K562 (cell line): ENCODE results near the gene LDLR. TPM values are rescaled to one million over a fixed set of nuclear protein-coding genes. Genes with fewer than 3 reads are reported as not detected.
A peak's percentile ranks its signal among the peaks of the same experiment; 100 is the strongest.

Experiments
- ATAC-seq: fragments of 200-7000 bp; cut with Tn5 transposase; 3 replicates; pipeline ENCODE4 v1.9.1; 2020; ENCODE audit warnings: moderate library complexity
- BruUV-seq: library from RNA; stranded (reverse); fragments of 400-500 nt; replicated peaks from 2 replicates; lab custom pipeline; 2021; lab: Mats Ljungman, UMichigan
- CTCF ChIA-PET: fragments of 300-600 bp; formaldehyde crosslinking; extraction: SDS; loops from one replicate; lab custom pipeline; 2021; ENCODE audit warnings: low intra/inter-chr PET ratio; lab: Yijun Ruan, JAX
- POLR2A ChIA-PET: fragments of 300-600, 350-650 bp; sonication (Branson Sonifier 250); formaldehyde crosslinking; extraction: SDS; loops from one replicate; lab custom pipeline; 2021; ENCODE audit warnings: antibody characterized with exemption, inconsistent platforms; lab: Yijun Ruan, JAX
- DNase-seq, 4 experiments: peaks; one replicate each; pipeline versions ENCODE4 v3.0.0 to v3.0.0-alpha.2; 2011 to 2018; ENCODE audit warnings: low spot score in 3 of 4, mixed read lengths in 3 of 4; ENCODE audit errors: extremely low read depth in 1 of 4
- FAIRE-seq: peaks from 2 replicates; lab custom pipeline; 2011; peaks lifted over from hg19 to GRCh38; lab: Jason Lieb, UNC
- H2AFZ ChIP-seq: 2 replicates; pipeline ENCODE4 v1.6.0; 2011; ENCODE audit warnings: low read depth, low read length, control low read depth, inconsistent platforms
- H3K27ac ChIP-seq: fragments of 200-600 bp; 3 replicates; pipeline ENCODE4 v1.8.0; 2011; ENCODE audit warnings: low read depth, mild to moderate bottlenecking, control low read depth, inconsistent platforms, low read length, moderate library complexity, mixed read lengths; ENCODE audit errors: extremely low read depth
- H3K27me3 ChIP-seq, 2 experiments: fragments of 300-600 bp in 1 of 2; 2 replicates in 1 of 2; 3 replicates in 1 of 2; pipeline versions ENCODE4 v1.6.0 to v1.8.0; 2011; ENCODE audit warnings: inconsistent platforms in 2 of 2, low read length in 2 of 2, mild to moderate bottlenecking in 1 of 2, mixed read lengths in 1 of 2, moderate library complexity in 1 of 2; ENCODE audit not compliant: control insufficient read depth in 2 of 2, insufficient read depth in 2 of 2
- H3K36me3 ChIP-seq: fragments of 300-600 bp; 3 replicates; pipeline ENCODE4 v1.8.0; 2011; ENCODE audit warnings: mild to moderate bottlenecking, low read length, inconsistent platforms; ENCODE audit not compliant: control insufficient read depth, insufficient read depth
- H3K4me1 ChIP-seq, 2 experiments: fragments of 200-600 bp in 1 of 2; replicated peaks in 1 of 2; 2 replicates in 1 of 2; 3 replicates in 1 of 2; pipeline versions ENCODE4 v1.5.1 to v1.8.0; 2011; ENCODE audit warnings: inconsistent platforms in 2 of 2, low read length in 2 of 2, mild to moderate bottlenecking in 1 of 2, mixed read lengths in 1 of 2, moderate library complexity in 1 of 2; ENCODE audit not compliant: control insufficient read depth in 2 of 2, insufficient read depth in 2 of 2
- H3K4me2 ChIP-seq: 2 replicates; pipeline ENCODE4 v1.6.1; 2011; ENCODE audit warnings: low read length, control low read depth, inconsistent platforms, mixed read lengths; ENCODE audit not compliant: insufficient read depth
- H3K4me3 ChIP-seq: fragments of 200-600 bp; sonication (generic), shearing (Covaris generic); 2 replicates; pipeline ENCODE4 v1.5.1; 2016; ENCODE audit warnings: control low read depth, inconsistent platforms
- H3K79me2 ChIP-seq: fragments of 200-600 bp; 3 replicates; pipeline ENCODE4 v1.8.0; 2011; ENCODE audit warnings: low read length, inconsistent platforms; ENCODE audit not compliant: control insufficient read depth, insufficient read depth
- H3K9ac ChIP-seq, 2 experiments: 2 replicates each; pipeline versions ENCODE4 v1.6.0 to v1.6.1; 2011; ENCODE audit warnings: low read depth in 2 of 2, low read length in 2 of 2, control low read depth in 1 of 2, inconsistent platforms in 1 of 2, mild to moderate bottlenecking in 1 of 2, mixed read lengths in 1 of 2; ENCODE audit not compliant: insufficient read depth in 1 of 2
- H3K9me1 ChIP-seq: one replicate; pipeline ENCODE4 v1.6.0; 2011; ENCODE audit warnings: inconsistent platforms, mild to moderate bottlenecking, low read length, moderate library complexity; ENCODE audit not compliant: control insufficient read depth, insufficient read depth
- H3K9me3 ChIP-seq: replicated peaks from 2 replicates; pipeline ENCODE4 v1.5.1; 2011; ENCODE audit warnings: low read depth, low read length, inconsistent platforms; ENCODE audit not compliant: control insufficient read depth, insufficient read depth
- H4K20me1 ChIP-seq: replicated peaks from 2 replicates; pipeline ENCODE4 v1.6.1; 2011; ENCODE audit warnings: low read length, inconsistent platforms, mixed read lengths; ENCODE audit not compliant: control insufficient read depth, insufficient read depth
- HMGN3 ChIP-seq: IDR thresholded peaks from 2 replicates; pipeline ENCODE4 v1.6.1; 2011; ENCODE audit warnings: borderline replicate concordance, low read depth, mild to moderate bottlenecking, mixed read lengths, low read length; ENCODE audit not compliant: insufficient read length; ENCODE audit errors: extremely low read depth
- POLR2G ChIP-seq: fragments of 200-400 bp; formaldehyde crosslinking; IDR thresholded peaks from 2 replicates; pipeline ENCODE4 v1.6.1; 2017; ENCODE audit warnings: low read depth, mild to moderate bottlenecking, antibody characterized with exemption, low read length, moderate library complexity
- RBFOX2 ChIP-seq: fragments of 200-400 bp; formaldehyde crosslinking; IDR thresholded peaks from 2 replicates; pipeline ENCODE4 v1.6.1; 2017; ENCODE audit warnings: low read depth, mild to moderate bottlenecking, low read length, moderate library complexity
- RBM22 ChIP-seq: fragments of 200-400 bp; formaldehyde crosslinking; IDR thresholded peaks from 2 replicates; pipeline ENCODE4 v1.6.1; 2018; ENCODE audit warnings: low read length, low read depth; ENCODE audit not compliant: poor library complexity, severe bottlenecking
- SIN3A ChIP-seq, 2 experiments: fragments of 150-350 bp in 1 of 2; IDR thresholded peaks; 2 replicates each; pipeline ENCODE4 v1.6.1; 2011 to 2016; ENCODE audit warnings: borderline replicate concordance in 2 of 2, low read depth in 2 of 2, low read length in 2 of 2, mild to moderate bottlenecking in 2 of 2, moderate library complexity in 2 of 2; ENCODE audit not compliant: control insufficient read depth in 1 of 2
- TAL1 ChIP-seq: fragments of 450-650 bp; IDR thresholded peaks from 2 replicates; pipeline ENCODE4 v1.6.1; 2016; ENCODE audit warnings: mild to moderate bottlenecking
- ZNF253 ChIP-seq: fragments of 250-450 bp; sonication (Bioruptor Pico); conservative IDR thresholded peaks from 2 replicates; pipeline ENCODE4 v1.6.1; 2021; ENCODE audit warnings: mild to moderate bottlenecking
- WGBS: fragments of 100-300 bp; shearing (Covaris generic); methylation state at CpG from one replicate; pipeline ENCODE4 v1.1.6; 2016; ENCODE audit warnings: low coverage, mixed read lengths; ENCODE audit not compliant: insufficient coverage; ENCODE audit errors: missing lambda C conversion rate; 5-methylcytosine and 5-hydroxymethylcytosine counted together
- in situ Hi-C: fragments of 300-500 bp; cut with MboI; formaldehyde crosslinking; loops from 4 replicates; pipeline ENCODE4 v1.15.0; 2018; ENCODE audit warnings: inconsistent platforms, mixed read lengths
- intact Hi-C: fragments of 100-400 bp; cut with micrococcal nuclease; formaldehyde crosslinking; loops from 2 replicates; pipeline ENCODE4 v1.14.2; 2022
- polyA plus RNA-seq, 8 experiments: library from polyadenylated mRNA; depleted of rRNA in 4 of 8; stranded (reverse) in 5 of 8; unstranded in 3 of 8; fragments of >200 nt; fragmentation: Nextera tagmentation in 2 of 8; fragmentation: Illumina TruSeq in 1 of 8; extraction: Ambion mirVana in 2 of 8; extraction: Trizol in 1 of 8; gene quantifications; 2 replicates each; pipeline versions ENCODE4 v1.2.1 to v1.2.3, GENCODE V29; 2011 to 2014; ENCODE audit warnings: inconsistent platforms in 1 of 8, missing spikeins in 1 of 8
- total RNA-seq, 7 experiments: library from RNA; depleted of rRNA in 6 of 7; stranded (reverse); fragments of >200 nt in 6 of 7; fragmentation: Illumina TruSeq in 2 of 7; extraction: Trizol in 2 of 7; gene quantifications; 2 replicates each; pipeline versions ENCODE4 v1.2.1 to v1.2.3, GENCODE V29; 2011 to 2021; ENCODE audit warnings: low replicate concordance in 1 of 7
- TF ChIP-seq, protein P1 (sequence below): fragments of 450-650 bp; formaldehyde crosslinking; IDR thresholded peaks from 2 replicates; pipeline ENCODE4 v1.4.0; 2022; ENCODE audit warnings: mild to moderate bottlenecking, moderate library complexity
- TF ChIP-seq, protein P2 (sequence below), 3 experiments: fragments of 200-800 bp in 1 of 3; fragments of 250-450 bp in 1 of 3; fragments of 450-650 bp in 1 of 3; sonication (Bioruptor Pico) in 1 of 3; sonication (Bioruptor generic) in 1 of 3; formaldehyde crosslinking in 1 of 3; IDR thresholded peaks; 2 replicates each; pipeline versions ENCODE4 v1.6.1 to v1.8.0; 2016 to 2022; ENCODE audit warnings: mild to moderate bottlenecking in 2 of 3, missing genetic modification characterization in 2 of 3, missing compliant biosample characterization in 1 of 3, moderate library complexity in 1 of 3

Gene LDLR
- total and polyA plus RNA-seq, 9 of the 15 experiments (the other 6 are each of a cell fraction or from before 2014, with no cell fraction given), result 19.9 to 114 (median 56.3) TPM

DNA sequence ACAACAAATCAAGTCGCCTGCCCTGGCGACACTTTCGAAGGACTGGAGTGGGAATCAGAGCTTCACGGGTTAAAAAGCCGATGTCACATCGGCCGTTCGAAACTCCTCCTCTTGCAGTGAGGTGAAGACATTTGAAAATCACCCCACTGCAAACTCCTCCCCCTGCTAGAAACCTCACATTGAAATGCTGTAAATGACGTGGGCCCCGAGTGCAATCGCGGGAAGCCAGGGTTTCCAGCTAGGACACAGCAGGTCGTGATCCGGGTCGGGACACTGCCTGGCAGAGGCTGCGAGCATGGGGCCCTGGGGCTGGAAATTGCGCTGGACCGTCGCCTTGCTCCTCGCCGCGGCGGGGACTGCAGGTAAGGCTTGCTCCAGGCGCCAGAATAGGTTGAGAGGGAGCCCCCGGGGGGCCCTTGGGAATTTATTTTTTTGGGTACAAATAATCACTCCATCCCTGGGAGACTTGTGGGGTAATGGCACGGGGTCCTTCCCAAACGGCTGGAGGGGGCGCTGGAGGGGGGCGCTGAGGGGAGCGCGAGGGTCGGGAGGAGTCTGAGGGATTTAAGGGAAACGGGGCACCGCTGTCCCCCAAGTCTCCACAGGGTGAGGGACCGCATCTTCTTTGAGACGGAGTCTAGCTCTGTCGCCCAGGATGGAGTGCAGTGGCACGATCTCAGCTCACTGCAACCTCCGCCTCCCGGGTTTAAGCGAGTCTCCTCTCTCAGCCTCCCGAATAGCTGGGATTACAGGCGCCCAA lies at the start of gene LDLR (continued):
- TF ChIP-seq SIN3A (IDR thresholded peaks at IDR 0.05; ENCODE audit: borderline replicate concordance in 2 of 2, control insufficient read depth in 1 of 2, low read depth in 2 of 2, low read length in 2 of 2) (peak; percentile 81 to 87; a peak in 3 of 4 replicates), HMGN3 (peak; percentile 77)
- TF ChIP-seq, protein P1, sequence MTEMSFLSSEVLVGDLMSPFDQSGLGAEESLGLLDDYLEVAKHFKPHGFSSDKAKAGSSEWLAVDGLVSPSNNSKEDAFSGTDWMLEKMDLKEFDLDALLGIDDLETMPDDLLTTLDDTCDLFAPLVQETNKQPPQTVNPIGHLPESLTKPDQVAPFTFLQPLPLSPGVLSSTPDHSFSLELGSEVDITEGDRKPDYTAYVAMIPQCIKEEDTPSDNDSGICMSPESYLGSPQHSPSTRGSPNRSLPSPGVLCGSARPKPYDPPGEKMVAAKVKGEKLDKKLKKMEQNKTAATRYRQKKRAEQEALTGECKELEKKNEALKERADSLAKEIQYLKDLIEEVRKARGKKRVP (CRISPR knock-in tag), result no peak
- TF ChIP-seq, all 486 proteins: peak for 134

DNA sequence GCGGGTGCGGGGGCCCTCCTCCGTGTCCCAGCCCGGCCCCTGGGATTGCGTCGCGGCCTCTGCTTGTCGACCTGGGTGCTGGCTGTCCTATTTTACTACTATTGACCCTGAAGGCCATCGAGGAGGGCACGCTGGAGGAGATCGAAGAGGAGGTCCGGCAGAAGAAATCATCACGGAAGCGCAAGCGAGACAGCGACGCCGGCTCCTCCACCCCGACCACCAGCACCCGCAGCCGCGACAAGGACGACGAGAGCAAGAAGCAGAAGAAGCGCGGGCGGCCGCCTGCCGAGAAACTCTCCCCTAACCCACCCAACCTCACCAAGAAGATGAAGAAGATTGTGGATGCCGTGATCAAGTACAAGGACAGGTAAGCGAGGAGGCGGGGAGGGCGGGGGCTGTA lies 48.1 kb upstream of the LDLR start:
- Histone ChIP-seq H4K20me1 (no peaks in the 10 kb centered on the region), H3K9me3 (no peaks in the 10 kb centered on the region), H3K4me3 (no peak overlapping the region), H3K36me3 (peaks cover 83% of the 10 kb centered on the region), H2AFZ (no peak overlapping the region), H3K9ac (no peak overlapping the region), H3K27me3 (no peaks in the 10 kb centered on the region), H3K79me2 (peaks cover 16% of the 10 kb centered on the region; the same call in 2 of the 3 replicates), H3K9me1 (no peaks in the 10 kb centered on the region), H3K4me2 (no peak overlapping the region), H3K4me1 (no peaks in the 10 kb centered on the region), H3K27ac (no peak overlapping the region)
- BruUV-seq, result no TSS peak
- ChIA-PET POLR2A (interaction anchor here (0.6 kb wide), 1 partner anchor 23 kb away, joined by 3 read pairs; no protein-coding TSS in a partner anchor), CTCF (no interaction called here)
- ATAC-seq, result no peak
- in situ Hi-C loops, result no loop called here
- no peak for DNase-seq
- 96% methylated on average over 29 of the region's 33 CpGs for WGBS
- TF ChIP-seq TAL1 (no peak), ZNF253 (CRISPR knock-in tag) (no peak), POLR2G (0 out of 2 replicates have a peak, but pooled peaks have one; percentile 26), RBFOX2 (no peak), RBM22 (peak; percentile 57)
- TF ChIP-seq, protein P2, sequence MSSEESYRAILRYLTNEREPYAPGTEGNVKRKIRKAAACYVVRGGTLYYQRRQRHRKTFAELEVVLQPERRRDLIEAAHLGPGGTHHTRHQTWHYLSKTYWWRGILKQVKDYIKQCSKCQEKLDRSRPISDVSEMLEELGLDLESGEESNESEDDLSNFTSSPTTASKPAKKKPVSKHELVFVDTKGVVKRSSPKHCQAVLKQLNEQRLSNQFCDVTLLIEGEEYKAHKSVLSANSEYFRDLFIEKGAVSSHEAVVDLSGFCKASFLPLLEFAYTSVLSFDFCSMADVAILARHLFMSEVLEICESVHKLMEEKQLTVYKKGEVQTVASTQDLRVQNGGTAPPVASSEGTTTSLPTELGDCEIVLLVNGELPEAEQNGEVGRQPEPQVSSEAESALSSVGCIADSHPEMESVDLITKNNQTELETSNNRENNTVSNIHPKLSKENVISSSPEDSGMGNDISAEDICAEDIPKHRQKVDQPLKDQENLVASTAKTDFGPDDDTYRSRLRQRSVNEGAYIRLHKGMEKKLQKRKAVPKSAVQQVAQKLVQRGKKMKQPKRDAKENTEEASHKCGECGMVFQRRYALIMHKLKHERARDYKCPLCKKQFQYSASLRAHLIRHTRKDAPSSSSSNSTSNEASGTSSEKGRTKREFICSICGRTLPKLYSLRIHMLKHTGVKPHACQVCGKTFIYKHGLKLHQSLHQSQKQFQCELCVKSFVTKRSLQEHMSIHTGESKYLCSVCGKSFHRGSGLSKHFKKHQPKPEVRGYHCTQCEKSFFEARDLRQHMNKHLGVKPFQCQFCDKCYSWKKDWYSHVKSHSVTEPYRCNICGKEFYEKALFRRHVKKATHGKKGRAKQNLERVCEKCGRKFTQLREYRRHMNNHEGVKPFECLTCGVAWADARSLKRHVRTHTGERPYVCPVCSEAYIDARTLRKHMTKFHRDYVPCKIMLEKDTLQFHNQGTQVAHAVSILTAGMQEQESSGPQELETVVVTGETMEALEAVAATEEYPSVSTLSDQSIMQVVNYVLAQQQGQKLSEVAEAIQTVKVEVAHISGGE (CRISPR knock-in tag; IDR thresholded peaks at IDR 0.05), result no peak
- intact Hi-C loops, result no loop called here
- no peak for FAIRE-seq
